Hepatocyte (in vitro differentiated cells): ENCODE results near the gene IL9R.

Experiments used
- CTCF ChIP-seq: fragments of 200-600 bp; sonication (generic); IDR thresholded peaks from 2 replicates; pipeline ENCODE4 v1.5.1; 2016; ENCODE audit warnings: antibody characterized with exemption, mild to moderate bottlenecking; ENCODE audit not compliant: poor library complexity
- EZH2phosphoT487 ChIP-seq: fragments of 200-600 bp; sonication (generic); IDR thresholded peaks from one replicate; pipeline ENCODE4 v1.6.1; 2018; ENCODE audit warnings: antibody characterized with exemption, mild to moderate bottlenecking, low read depth, moderate library complexity; ENCODE audit not compliant: unreplicated experiment, severe bottlenecking

- no peak for TF ChIP-seq CTCF
- TF ChIP-seq EZH2phosphoT487 = no peak
Measured at GRCh38 chrX:155962906-155963305, 34.6 kb upstream of the IL9R start.
